GM10248 (cell line): ENCODE data around the gene HYCC1.

Experiments used
- CTCF ChIA-PET: fragments of 300-600 bp; sonication (Branson Sonifier 250); formaldehyde crosslinking; extraction: SDS; loops from one replicate; lab custom pipeline; 2021; ENCODE audit warnings: antibody characterized with exemption; lab: Yijun Ruan, JAX
- POLR2A ChIA-PET: fragments of 350-650 bp; sonication (Branson Sonifier 250); formaldehyde crosslinking; extraction: SDS; loops from one replicate; lab custom pipeline; 2020; ENCODE audit warnings: antibody characterized with exemption; lab: Yijun Ruan, JAX
- DNase-seq: peaks from one replicate; pipeline ENCODE4 v3.0.0; 2012; ENCODE audit errors: extremely low spot score
- TF ChIP-seq, protein P1 (sequence below): IDR thresholded peaks from 2 replicates; pipeline ENCODE4 v1.5.1; 2012; ENCODE audit warnings: mild to moderate bottlenecking, low read depth; ENCODE audit errors: extremely low read depth, missing control alignments, control extremely low read depth

The HYCC1 gene

GRCh38 chr7:23016345-23017253 lies 2.7 kb upstream of the HYCC1 start:
- TF ChIP-seq, protein P1, sequence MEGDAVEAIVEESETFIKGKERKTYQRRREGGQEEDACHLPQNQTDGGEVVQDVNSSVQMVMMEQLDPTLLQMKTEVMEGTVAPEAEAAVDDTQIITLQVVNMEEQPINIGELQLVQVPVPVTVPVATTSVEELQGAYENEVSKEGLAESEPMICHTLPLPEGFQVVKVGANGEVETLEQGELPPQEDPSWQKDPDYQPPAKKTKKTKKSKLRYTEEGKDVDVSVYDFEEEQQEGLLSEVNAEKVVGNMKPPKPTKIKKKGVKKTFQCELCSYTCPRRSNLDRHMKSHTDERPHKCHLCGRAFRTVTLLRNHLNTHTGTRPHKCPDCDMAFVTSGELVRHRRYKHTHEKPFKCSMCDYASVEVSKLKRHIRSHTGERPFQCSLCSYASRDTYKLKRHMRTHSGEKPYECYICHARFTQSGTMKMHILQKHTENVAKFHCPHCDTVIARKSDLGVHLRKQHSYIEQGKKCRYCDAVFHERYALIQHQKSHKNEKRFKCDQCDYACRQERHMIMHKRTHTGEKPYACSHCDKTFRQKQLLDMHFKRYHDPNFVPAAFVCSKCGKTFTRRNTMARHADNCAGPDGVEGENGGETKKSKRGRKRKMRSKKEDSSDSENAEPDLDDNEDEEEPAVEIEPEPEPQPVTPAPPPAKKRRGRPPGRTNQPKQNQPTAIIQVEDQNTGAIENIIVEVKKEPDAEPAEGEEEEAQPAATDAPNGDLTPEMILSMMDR = no peak
- ChIA-PET POLR2A (no interaction called here), CTCF (interaction anchor here (0.9 to 4.9 kb wide), 3 partner anchors 9 to 39 kb away, joined by 4 to 22 read pairs (median 8); no protein-coding TSS in a partner anchor)
- DNase-seq = no peak

- no peak for DNase-seq
- ChIA-PET CTCF (interaction anchor here (1.1 to 4.9 kb wide), 4 partner anchors 10 to 41 kb away, joined by 4 to 22 read pairs (median 6); no protein-coding TSS in a partner anchor), POLR2A (no interaction called here)
- TF ChIP-seq, protein P1 = no peak
Measured at GRCh38 chr7:23014681-23015080, 751 bp upstream of the HYCC1 start.

DNA sequence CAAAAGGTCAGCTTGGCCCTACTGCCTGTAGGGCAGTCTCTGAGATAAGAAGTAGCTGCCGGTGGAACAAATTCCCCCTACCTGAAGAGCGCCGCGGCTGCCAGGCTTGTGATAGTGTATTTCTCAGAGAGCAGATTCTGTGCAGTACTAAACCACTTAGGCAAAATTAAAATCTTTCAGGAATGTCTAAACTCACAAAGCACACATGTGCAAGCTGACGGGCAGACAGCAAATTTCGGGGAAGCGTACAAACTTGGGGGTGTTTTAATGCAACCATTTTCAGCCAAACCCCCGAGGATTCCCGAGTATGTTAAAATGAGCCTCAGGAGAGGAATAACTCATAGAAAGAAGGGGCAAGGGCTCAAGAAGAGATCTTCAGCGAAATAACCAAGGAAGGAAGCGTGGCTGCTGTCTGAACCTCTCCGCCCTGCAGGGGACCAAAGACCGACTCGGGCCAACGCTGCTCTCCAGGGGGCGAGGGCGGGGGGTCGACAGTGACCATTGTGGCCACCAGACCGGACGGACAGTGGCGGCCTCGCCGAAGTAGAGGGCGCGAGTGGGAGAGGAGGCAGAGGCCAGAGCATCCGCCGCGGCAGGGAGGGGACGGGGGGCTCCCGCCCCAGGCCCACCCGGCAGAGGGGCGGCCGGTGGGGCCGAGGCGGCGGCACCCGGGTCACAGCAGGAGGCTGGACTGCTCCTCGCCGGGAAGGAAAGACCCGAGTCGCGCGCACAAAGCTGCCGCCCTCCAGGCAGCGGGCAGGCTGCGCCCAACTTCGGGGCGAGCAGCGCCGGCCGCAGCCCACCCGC lies 819 bp downstream of the HYCC1 start:
- ChIA-PET POLR2A (no interaction called here), CTCF (interaction anchor here (0.9 to 4.9 kb wide), 7 partner anchors 10 to 156 kb away, joined by 3 to 22 read pairs (median 4); no protein-coding TSS in a partner anchor)
- TF ChIP-seq, protein P1 = no peak
- no peak for DNase-seq

- no peak for DNase-seq
- ChIA-PET CTCF (interaction anchor here (0.9 to 4.9 kb wide), 8 partner anchors 9 to 155 kb away, joined by 3 to 22 read pairs (median 4); no protein-coding TSS in a partner anchor), POLR2A (no interaction called here)
- TF ChIP-seq, protein P1 = no peak
Measured at GRCh38 chr7:23012186-23012585, 1.7 kb downstream of the HYCC1 start.

DNA sequence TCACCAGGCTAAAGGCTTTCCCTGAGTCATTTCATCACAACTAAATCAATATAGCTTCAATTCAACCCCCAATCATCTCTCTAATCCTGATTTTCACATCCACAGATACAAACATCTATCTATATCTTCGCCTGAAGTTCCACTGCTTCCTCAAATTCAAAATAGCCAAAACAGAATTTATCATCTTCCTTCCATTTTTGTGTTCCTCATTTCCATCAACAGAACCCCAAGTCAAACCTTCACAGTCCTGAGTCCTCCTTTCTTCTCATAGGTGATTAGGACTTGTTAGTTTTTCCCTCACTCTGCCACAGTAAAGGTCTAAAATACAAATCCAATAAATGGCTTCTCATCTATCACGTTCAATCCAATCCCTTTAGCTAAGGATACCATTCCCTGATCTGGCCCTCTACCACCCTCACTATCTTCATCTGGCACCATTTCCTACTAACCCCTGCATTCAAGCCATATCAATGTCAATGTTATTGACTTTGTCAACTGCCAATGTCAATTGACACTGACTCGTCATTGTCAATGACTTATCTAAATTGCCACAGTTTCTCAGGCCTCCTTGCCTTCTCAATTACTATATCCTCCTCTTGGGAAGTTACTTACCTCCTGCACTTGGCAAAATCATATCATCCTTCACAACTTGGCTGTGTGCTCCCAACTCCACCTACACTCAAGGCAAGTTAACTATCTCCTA lies 2.6 kb downstream of the HYCC1 start:
- TF ChIP-seq, protein P1 = no peak
- no peak for DNase-seq
- ChIA-PET CTCF (interaction anchor here (1.0 to 4.9 kb wide), 10 partner anchors 9 to 190 kb away, joined by 3 to 22 read pairs (median 4); no protein-coding TSS in a partner anchor), POLR2A (no interaction called here)
